Measurements from ENCODE around the gene CRYBA2.

- TF ChIP-seq CTCF (conservative IDR thresholded peaks at IDR 0.05; ENCODE audit: low read depth in 2 of 2) (no peak), NANOG (IDR thresholded peaks at IDR 0.05; ENCODE audit: borderline replicate concordance) (no peak)
Measured at GRCh38 chr2:219042157-219042556, 48.9 kb upstream of the CRYBA2 start.
